NCI-H345 treated with DMSO at 0.1 percent for 48 hours (cell line): ENCODE results near the gene MYO5A.

Source experiments
- DNase-seq: peaks from one replicate; lab custom pipeline; 2025; ENCODE audit not compliant: unreplicated experiment; lab: John Stamatoyannopoulos, UW

MYO5A gene

GRCh38 chr15:52263563-52264282, 265.0 kb downstream of the MYO5A start:
- no peak for DNase-seq

GRCh38 chr15:52262364-52262763, 266.3 kb downstream of the MYO5A start:
- DNase-seq = no peak

- no peak for DNase-seq
These were observed 267.0 kb downstream of the MYO5A start for GRCh38 chr15:52261498-52262242.

- DNase-seq = no peak
These were observed 267.7 kb downstream of the MYO5A start for GRCh38 chr15:52261026-52261425.

- DNase-seq = no peak
These were observed 269.2 kb downstream of the MYO5A start for GRCh38 chr15:52259503-52259902.

- DNase-seq = no peak
These were observed 270.2 kb downstream of the MYO5A start for GRCh38 chr15:52258461-52258860.

- DNase-seq = no peak
These were observed 271.0 kb downstream of the MYO5A start for GRCh38 chr15:52257734-52258062.
